ENCODE results near the gene ITGA11.
A peak's percentile ranks its signal among the peaks of the same experiment; 100 is the strongest.

The ITGA11 gene

DNA sequence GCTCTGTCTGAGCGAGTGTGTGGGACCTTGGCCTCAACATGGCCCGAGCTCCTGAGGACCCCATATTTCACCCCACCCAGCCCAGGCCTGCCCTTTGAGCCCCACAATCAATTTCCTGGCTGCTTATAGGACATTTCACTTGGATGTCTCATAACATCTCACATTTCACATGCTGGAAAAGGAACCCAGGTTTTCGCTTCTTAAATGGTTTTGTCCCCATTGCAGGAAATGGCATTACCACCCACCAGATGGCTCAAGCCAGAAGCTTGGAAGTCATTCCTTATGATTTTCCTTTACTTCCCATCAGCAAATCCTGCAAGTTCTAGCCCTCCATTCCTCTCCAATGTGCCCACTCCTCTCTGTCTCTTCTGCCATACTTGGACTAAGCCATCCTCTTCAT is 14.9 kb downstream of the ITGA11 start:
- Histone ChIP-seq H3K9me3 (replicated peaks in 1 of 11) (no peaks in the 10 kb centered on the region), H3K4me2 (no peak overlapping the region), H3K36me3 (no peaks in the 10 kb centered on the region), H3K9ac (no peak overlapping the region), H3K4me1 (peaks cover 6 to 21% (median 16%) of the 10 kb centered on the region in 10 experiments), H3K4me3 (no peak overlapping the region), H3K27me3 (no peaks in the 10 kb centered on the region), H3K27ac (no peak overlapping the region), H4K20me1 (no peaks in the 10 kb centered on the region; a peak in 1 of 22 replicates)
- TF ChIP-seq Cebpa-rat (IDR thresholded peaks at IDR 0.05), result no peak

- no peaks in the 10 kb centered on the region for H3K36me3 ChIP-seq
Observed at GRCh38 chr15:68416158-68416535, 15.8 kb downstream of the ITGA11 start.

DNA sequence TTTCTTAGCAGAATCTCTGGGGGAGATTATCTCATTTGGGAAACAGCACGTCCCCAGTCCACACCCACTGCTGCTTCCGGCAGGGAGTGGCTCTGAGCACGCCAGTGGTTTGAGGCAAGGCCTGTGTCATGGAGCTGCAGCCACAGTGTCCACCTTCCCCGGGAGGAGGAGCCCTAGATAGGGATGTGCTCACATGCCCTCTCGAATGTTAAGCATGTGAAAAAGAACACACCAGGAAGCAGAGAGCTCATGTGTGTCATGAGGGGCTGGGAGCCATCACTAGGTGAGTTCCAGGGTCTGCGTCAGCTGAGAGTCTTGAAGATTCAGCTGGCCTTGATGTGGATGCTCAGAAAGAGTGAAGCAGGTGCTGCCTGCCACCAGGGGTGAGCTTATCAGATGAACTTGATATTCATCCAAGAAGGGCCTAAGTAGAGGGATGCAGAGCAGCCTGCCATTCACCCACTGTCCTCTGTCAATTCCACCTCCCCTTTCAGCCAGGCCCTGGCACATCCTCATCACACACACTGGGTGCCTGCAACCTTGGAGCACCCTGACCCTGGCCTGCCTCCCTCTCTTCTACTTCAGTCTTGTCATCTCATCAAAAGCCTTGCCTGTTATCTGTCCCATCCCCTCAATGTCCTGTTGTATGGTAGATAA is 16.3 kb downstream of the ITGA11 start:
- Histone ChIP-seq H3K27ac (no peak overlapping the region), H3K9me3 (replicated peaks in 1 of 11) (no peaks in the 10 kb centered on the region), H3K9ac (no peak overlapping the region), H3K4me1 (peaks cover 10 to 25% (median 19%) of the 10 kb centered on the region in 10 experiments), H3K36me3 (no peaks in the 10 kb centered on the region), H3K27me3 (no peaks in the 10 kb centered on the region), H3K4me2 (no peak overlapping the region), H3K4me3 (no peak overlapping the region), H4K20me1 (no peaks in the 10 kb centered on the region; a peak in 1 of 22 replicates)
- TF ChIP-seq Cebpa-rat (IDR thresholded peaks at IDR 0.05), result no peak

More at GRCh38 chr15:68416158-68416535, 15.8 kb downstream of the ITGA11 start:
- H3K9me3 ChIP-seq (replicated peaks in 1 of 11), result no peaks in the 10 kb centered on the region
- no peak overlapping the region for H3K27ac ChIP-seq
- no peak overlapping the region for H3K4me2 ChIP-seq
- no peaks in the 10 kb centered on the region; a peak in 1 of 22 replicates for H4K20me1 ChIP-seq
- H3K27me3 ChIP-seq, result no peaks in the 10 kb centered on the region
- no peak overlapping the region for H3K4me3 ChIP-seq
- peaks cover 10 to 25% (median 19%) of the 10 kb centered on the region in 10 experiments for H3K4me1 ChIP-seq
- H3K9ac ChIP-seq, result no peak overlapping the region
- no peak for TF ChIP-seq Cebpa-rat (IDR thresholded peaks at IDR 0.05)

DNA sequence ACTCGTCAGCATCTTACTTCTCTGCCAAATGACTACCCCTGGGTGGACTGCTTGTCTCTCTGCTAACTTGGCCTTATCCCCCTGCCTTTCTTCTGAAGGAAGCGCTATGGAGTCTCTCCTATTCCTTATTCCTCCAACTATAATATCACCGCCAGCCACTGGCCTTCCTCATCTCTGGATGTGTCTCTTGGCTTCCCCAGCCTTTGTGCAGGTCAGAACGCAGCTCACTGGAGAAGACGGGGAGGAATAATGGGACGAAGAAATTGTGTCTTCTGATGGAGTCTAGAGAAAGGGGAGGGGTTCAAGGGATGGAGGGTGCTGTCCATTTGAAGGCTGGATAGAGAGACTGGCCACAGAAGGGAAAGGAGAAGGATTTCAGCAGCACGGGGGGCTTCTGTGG is 16.9 kb downstream of the ITGA11 start:
- Histone ChIP-seq H3K4me2 (peak overlapping the region in 2 of 11 experiments; percentile 14 to 32; a peak in 1 of 22 replicates), H4K20me1 (no peaks in the 10 kb centered on the region; a peak in 1 of 22 replicates), H3K9me3 (replicated peaks in 1 of 11) (no peaks in the 10 kb centered on the region), H3K27me3 (no peaks in the 10 kb centered on the region), H3K9ac (no peak overlapping the region), H3K36me3 (no peaks in the 10 kb centered on the region), H3K27ac (no peak overlapping the region), H3K4me1 (peaks cover 10 to 25% (median 19%) of the 10 kb centered on the region in 10 experiments), H3K4me3 (no peak overlapping the region)
- no peak for TF ChIP-seq Cebpa-rat (IDR thresholded peaks at IDR 0.05)

- H3K27ac ChIP-seq, result no peak overlapping the region
- H3K27me3 ChIP-seq, result no peaks in the 10 kb centered on the region
- no peaks in the 10 kb centered on the region; a peak in 1 of 22 replicates for H4K20me1 ChIP-seq
- H3K4me1 ChIP-seq, result peaks cover 10 to 25% (median 19%) of the 10 kb centered on the region in 10 experiments
- no peak overlapping the region for H3K4me3 ChIP-seq
- H3K9me3 ChIP-seq (replicated peaks in 1 of 11), result no peaks in the 10 kb centered on the region
- H3K9ac ChIP-seq, result no peak overlapping the region
- TF ChIP-seq Cebpa-rat (IDR thresholded peaks at IDR 0.05), result no peak
- no peaks in the 10 kb centered on the region for H3K36me3 ChIP-seq
- H3K4me2 ChIP-seq, result peak overlapping the region in 6 of 11 experiments; percentile 14 to 41 (median 28); a peak in 8 of 22 replicates
Observed at GRCh38 chr15:68414591-68414990, 17.4 kb downstream of the ITGA11 start.

DNA sequence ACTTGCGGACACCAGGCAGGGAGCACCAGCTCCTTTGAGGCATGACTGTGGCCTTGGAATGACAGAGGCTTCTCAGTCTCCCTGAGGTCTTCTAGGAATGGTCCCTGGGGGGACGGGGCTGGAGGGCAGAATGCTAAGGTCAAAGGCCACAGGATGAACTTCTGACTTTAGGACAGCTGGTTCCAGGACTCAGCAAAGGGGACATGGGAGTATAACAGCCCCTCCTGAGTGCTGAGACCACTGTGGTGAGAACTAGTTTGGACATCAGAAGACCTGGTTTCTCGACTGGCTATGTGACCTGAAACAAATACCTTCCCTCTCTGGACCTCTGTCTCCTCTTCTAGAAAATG is 17.8 kb downstream of the ITGA11 start:
- H3K27me3 ChIP-seq, result no peaks in the 10 kb centered on the region
- no peak overlapping the region for H3K27ac ChIP-seq
- H3K9ac ChIP-seq, result no peak overlapping the region
- H3K4me3 ChIP-seq, result no peak overlapping the region
- no peaks in the 10 kb centered on the region for H3K36me3 ChIP-seq
- no peaks in the 10 kb centered on the region for H3K9me3 ChIP-seq (replicated peaks in 1 of 11)
- peak overlapping the region in 6 of 11 experiments; percentile 14 to 41 (median 28); a peak in 7 of 22 replicates for H3K4me2 ChIP-seq
- H3K4me1 ChIP-seq, result peaks cover 7 to 23% (median 19%) of the 10 kb centered on the region in 10 experiments
- no peaks in the 10 kb centered on the region; a peak in 1 of 22 replicates for H4K20me1 ChIP-seq
- no peak for TF ChIP-seq Cebpa-rat (IDR thresholded peaks at IDR 0.05)

DNA sequence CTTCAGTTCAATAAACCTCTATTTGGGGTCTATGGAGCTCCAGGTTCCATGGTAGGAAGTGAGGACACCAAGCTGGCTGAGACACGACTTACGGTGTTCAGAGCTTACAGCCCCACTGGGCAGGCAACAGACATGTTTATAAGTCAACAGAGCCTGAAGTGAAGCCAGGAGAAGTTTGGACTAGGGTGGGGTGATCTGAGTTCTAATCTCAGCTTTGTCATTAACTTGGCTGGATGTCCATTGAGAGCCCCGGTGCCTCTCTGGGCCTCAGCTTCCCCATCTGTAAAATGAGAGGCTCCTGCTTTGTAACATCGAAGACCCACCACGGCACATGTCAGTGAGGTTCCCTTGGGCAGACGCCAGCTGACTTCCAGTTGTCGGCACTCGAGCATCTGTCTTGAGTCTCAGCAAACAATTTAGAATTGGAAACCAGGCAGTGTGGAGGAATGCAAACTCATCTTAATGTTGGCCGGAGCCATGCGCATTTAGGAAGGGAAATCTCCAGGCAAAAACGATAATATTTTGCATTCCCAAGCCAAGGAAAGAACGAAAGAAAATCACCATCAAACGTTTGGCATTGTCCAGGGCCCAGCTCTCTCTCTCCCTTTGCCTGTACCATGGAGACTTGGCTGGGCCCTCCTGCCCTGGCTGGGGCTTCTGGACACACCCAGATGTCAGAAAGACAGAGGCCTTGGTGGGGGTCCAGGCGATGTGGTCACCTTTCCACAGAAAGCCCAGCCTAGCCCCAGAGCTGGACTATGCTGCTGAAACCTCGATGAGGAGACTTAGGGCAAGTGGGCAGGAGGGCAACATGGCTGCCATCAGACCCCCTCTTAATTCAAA is 18.4 kb downstream of the ITGA11 start:
- H3K27ac ChIP-seq, result no peak overlapping the region
- H3K36me3 ChIP-seq, result no peaks in the 10 kb centered on the region
- H3K4me1 ChIP-seq, result peaks cover 1 to 22% (median 17%) of the 10 kb centered on the region in 10 experiments; a peak in 19 of 20 replicates
- H3K27me3 ChIP-seq, result no peaks in the 10 kb centered on the region
- no peaks in the 10 kb centered on the region for H3K9me3 ChIP-seq (replicated peaks in 1 of 11)
- TF ChIP-seq Cebpa-rat (IDR thresholded peaks at IDR 0.05), result no peak
- no peaks in the 10 kb centered on the region; a peak in 1 of 22 replicates for H4K20me1 ChIP-seq
- no peak overlapping the region for H3K9ac ChIP-seq
- H3K4me2 ChIP-seq, result no peak overlapping the region
- no peak overlapping the region for H3K4me3 ChIP-seq

DNA sequence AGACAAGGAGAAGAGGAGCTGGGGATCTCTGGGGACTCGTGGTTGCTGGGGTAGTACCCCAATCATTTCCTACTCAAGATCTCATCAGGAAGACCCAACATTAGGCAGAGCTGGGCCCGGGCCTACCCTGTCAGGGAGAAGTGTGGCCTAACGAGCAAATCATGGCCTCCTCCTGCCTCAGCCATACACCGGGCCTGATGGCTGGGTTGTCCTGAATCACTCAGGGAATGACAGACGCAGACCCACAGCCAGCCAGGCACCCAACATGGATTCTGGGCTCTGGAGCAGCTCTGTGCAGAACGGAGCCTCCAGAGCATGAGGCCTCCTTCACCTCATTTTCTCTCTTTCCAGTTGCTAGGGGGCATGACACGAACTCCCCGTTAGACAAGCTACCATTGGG is 19.7 kb downstream of the ITGA11 start:
- Histone ChIP-seq H3K4me2 (peak overlapping the region in 8 of 11 experiments; percentile 24 to 70 (median 42); a peak in 14 of 22 replicates), H3K4me1 (peaks cover 0 to 29% (median 23%) of the 10 kb centered on the region in 10 experiments; a peak in 14 of 20 replicates), H3K27ac (no peak overlapping the region), H3K27me3 (no peaks in the 10 kb centered on the region), H3K36me3 (no peaks in the 10 kb centered on the region), H3K4me3 (no peak overlapping the region), H3K9ac (no peak overlapping the region), H4K20me1 (no peaks in the 10 kb centered on the region; a peak in 1 of 22 replicates), H3K9me3 (replicated peaks in 1 of 11) (no peaks in the 10 kb centered on the region)
- no peak for TF ChIP-seq Cebpa-rat (IDR thresholded peaks at IDR 0.05)

DNA sequence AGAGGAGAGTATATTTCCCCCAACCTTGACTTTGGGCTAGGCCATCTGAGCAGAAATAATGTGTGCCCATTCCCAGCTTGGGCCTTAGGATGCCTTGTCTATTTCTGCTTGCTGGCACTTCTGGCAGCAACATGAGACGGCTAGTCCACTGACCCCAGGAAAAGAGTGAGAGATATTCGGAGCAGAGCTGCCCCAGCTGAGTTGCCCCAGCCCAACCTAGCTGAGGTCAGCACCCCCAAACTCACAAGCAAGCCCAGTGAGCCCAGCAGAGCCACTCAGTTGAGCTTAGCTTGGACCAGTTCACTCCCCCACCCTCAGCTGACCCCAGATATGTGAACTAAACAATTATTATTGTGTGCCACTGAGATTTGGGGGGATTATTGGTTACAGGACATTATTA is 20.2 kb downstream of the ITGA11 start:
- Histone ChIP-seq H3K4me1 (peaks cover 0 to 31% (median 24%) of the 10 kb centered on the region in 10 experiments; a peak in 14 of 20 replicates), H3K4me2 (peak overlapping the region in 8 of 11 experiments; percentile 24 to 70 (median 42); a peak in 12 of 22 replicates), H3K9me3 (replicated peaks in 1 of 11) (no peaks in the 10 kb centered on the region), H4K20me1 (no peaks in the 10 kb centered on the region; a peak in 1 of 22 replicates), H3K27ac (no peak overlapping the region), H3K4me3 (no peak overlapping the region), H3K36me3 (no peaks in the 10 kb centered on the region), H3K9ac (no peak overlapping the region), H3K27me3 (no peaks in the 10 kb centered on the region)
- TF ChIP-seq Cebpa-rat (IDR thresholded peaks at IDR 0.05), result no peak

Measured in BLaER1 treated with 17β-estradiol and CSF1 and Interleukin-3, amounts not matched to agents 10 nM and 100 nM (cell line).